H1 (cell line): Measurements from ENCODE around the gene METTL1. TPM values are rescaled to one million over a fixed set of nuclear protein-coding genes. Genes with fewer than 3 reads are reported as not detected.

Experiments
- BCL11A ChIP-seq, 2 experiments: IDR thresholded peaks; one replicate each; pipeline ENCODE4 v1.6.1; 2011; ENCODE audit warnings: low read depth in 2 of 2, low read length in 2 of 2, mild to moderate bottlenecking in 2 of 2
- CBX8 ChIP-seq: fragments of 300-800, 300-1000 bp; sonication (generic); IDR thresholded peaks from 2 replicates; pipeline ENCODE4 v1.7.1; 2016; ENCODE audit warnings: low read depth, low read length, borderline replicate concordance
- polyA plus RNA-seq, 7 experiments: library from polyadenylated mRNA; depleted of rRNA in 3 of 7; stranded (reverse) in 5 of 7; unstranded in 2 of 7; fragments of >200 nt in 5 of 7; fragments of 200-250 nt in 2 of 7; gene quantifications; 1 replicate in 5 of 7; 2 replicates in 1 of 7; 4 replicates in 1 of 7; pipeline versions ENCODE4 v1.2.1 to v1.2.3, GENCODE V29; 2011 to 2013; ENCODE audit warnings: missing spikeins in 2 of 7, mixed read lengths in 2 of 7
- total RNA-seq: library from RNA; stranded (reverse); fragmentation: NEBNext Ultra II Directional; extraction: Animal tissue kit (Norgen Biotek cat#: 25700); gene quantifications from 2 replicates; pipeline ENCODE4 v1.2.1, GENCODE V29; 2021
- TF ChIP-seq, protein P1 (sequence below): fragments of 300-600 bp; sonication (generic); IDR thresholded peaks from 2 replicates; pipeline ENCODE4 v1.7.1; 2012; ENCODE audit warnings: low read length, moderate library complexity, mild to moderate bottlenecking, inconsistent platforms; ENCODE audit not compliant: insufficient replicate concordance
- TF ChIP-seq, protein P2 (sequence below): IDR thresholded peaks from 2 replicates; pipeline ENCODE4 v1.6.1; 2011; ENCODE audit warnings: low read depth, mild to moderate bottlenecking, low read length; ENCODE audit not compliant: insufficient read depth

METTL1 gene
- total and polyA plus RNA-seq, 2 of the 8 experiments (the other 6 are each of a cell fraction or from before 2014, with no cell fraction given): 40.5 to 46.0 TPM

GRCh38 chr12:57795354-57795753 lies 23.4 kb upstream of the METTL1 start (continued):
- TF ChIP-seq, protein P1, sequence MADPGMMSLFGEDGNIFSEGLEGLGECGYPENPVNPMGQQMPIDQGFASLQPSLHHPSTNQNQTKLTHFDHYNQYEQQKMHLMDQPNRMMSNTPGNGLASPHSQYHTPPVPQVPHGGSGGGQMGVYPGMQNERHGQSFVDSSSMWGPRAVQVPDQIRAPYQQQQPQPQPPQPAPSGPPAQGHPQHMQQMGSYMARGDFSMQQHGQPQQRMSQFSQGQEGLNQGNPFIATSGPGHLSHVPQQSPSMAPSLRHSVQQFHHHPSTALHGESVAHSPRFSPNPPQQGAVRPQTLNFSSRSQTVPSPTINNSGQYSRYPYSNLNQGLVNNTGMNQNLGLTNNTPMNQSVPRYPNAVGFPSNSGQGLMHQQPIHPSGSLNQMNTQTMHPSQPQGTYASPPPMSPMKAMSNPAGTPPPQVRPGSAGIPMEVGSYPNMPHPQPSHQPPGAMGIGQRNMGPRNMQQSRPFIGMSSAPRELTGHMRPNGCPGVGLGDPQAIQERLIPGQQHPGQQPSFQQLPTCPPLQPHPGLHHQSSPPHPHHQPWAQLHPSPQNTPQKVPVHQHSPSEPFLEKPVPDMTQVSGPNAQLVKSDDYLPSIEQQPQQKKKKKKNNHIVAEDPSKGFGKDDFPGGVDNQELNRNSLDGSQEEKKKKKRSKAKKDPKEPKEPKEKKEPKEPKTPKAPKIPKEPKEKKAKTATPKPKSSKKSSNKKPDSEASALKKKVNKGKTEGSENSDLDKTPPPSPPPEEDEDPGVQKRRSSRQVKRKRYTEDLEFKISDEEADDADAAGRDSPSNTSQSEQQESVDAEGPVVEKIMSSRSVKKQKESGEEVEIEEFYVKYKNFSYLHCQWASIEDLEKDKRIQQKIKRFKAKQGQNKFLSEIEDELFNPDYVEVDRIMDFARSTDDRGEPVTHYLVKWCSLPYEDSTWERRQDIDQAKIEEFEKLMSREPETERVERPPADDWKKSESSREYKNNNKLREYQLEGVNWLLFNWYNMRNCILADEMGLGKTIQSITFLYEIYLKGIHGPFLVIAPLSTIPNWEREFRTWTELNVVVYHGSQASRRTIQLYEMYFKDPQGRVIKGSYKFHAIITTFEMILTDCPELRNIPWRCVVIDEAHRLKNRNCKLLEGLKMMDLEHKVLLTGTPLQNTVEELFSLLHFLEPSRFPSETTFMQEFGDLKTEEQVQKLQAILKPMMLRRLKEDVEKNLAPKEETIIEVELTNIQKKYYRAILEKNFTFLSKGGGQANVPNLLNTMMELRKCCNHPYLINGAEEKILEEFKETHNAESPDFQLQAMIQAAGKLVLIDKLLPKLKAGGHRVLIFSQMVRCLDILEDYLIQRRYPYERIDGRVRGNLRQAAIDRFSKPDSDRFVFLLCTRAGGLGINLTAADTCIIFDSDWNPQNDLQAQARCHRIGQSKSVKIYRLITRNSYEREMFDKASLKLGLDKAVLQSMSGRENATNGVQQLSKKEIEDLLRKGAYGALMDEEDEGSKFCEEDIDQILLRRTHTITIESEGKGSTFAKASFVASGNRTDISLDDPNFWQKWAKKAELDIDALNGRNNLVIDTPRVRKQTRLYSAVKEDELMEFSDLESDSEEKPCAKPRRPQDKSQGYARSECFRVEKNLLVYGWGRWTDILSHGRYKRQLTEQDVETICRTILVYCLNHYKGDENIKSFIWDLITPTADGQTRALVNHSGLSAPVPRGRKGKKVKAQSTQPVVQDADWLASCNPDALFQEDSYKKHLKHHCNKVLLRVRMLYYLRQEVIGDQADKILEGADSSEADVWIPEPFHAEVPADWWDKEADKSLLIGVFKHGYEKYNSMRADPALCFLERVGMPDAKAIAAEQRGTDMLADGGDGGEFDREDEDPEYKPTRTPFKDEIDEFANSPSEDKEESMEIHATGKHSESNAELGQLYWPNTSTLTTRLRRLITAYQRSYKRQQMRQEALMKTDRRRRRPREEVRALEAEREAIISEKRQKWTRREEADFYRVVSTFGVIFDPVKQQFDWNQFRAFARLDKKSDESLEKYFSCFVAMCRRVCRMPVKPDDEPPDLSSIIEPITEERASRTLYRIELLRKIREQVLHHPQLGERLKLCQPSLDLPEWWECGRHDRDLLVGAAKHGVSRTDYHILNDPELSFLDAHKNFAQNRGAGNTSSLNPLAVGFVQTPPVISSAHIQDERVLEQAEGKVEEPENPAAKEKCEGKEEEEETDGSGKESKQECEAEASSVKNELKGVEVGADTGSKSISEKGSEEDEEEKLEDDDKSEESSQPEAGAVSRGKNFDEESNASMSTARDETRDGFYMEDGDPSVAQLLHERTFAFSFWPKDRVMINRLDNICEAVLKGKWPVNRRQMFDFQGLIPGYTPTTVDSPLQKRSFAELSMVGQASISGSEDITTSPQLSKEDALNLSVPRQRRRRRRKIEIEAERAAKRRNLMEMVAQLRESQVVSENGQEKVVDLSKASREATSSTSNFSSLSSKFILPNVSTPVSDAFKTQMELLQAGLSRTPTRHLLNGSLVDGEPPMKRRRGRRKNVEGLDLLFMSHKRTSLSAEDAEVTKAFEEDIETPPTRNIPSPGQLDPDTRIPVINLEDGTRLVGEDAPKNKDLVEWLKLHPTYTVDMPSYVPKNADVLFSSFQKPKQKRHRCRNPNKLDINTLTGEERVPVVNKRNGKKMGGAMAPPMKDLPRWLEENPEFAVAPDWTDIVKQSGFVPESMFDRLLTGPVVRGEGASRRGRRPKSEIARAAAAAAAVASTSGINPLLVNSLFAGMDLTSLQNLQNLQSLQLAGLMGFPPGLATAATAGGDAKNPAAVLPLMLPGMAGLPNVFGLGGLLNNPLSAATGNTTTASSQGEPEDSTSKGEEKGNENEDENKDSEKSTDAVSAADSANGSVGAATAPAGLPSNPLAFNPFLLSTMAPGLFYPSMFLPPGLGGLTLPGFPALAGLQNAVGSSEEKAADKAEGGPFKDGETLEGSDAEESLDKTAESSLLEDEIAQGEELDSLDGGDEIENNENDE: no peak
- TF ChIP-seq, protein P2, sequence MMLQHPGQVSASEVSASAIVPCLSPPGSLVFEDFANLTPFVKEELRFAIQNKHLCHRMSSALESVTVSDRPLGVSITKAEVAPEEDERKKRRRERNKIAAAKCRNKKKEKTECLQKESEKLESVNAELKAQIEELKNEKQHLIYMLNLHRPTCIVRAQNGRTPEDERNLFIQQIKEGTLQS: no peak
- TF ChIP-seq CBX8 (no peak), BCL11A (IDR thresholded peaks at IDR 0.05; ENCODE audit: low read depth in 2 of 2, low read length in 2 of 2) (no peak)
